Ovary (tissue), 9 donors: Measurements from ENCODE around the gene ARHGAP8. TPM values are rescaled to one million over a fixed set of nuclear protein-coding genes. Genes with fewer than 3 reads are reported as not detected.

Experiments used
- DNase-seq, 5 donors: peaks; one replicate each; pipeline ENCODE4 v3.0.0-alpha.2; 2019 to 2020
- H3K27ac ChIP-seq, 2 donors: fragments of 200-600 bp; one replicate each; pipeline versions ENCODE4 v1.5.1 to v1.8.0; 2019 to 2022
- H3K27me3 ChIP-seq: fragments of 200-600 bp; one replicate; pipeline ENCODE4 v1.8.0; 2022
- H3K36me3 ChIP-seq: fragments of 200-600 bp; sonication (generic); one replicate; pipeline ENCODE4 v1.5.1; 2019
- H3K4me1 ChIP-seq: one replicate; pipeline ENCODE4 v1.8.1; 2013; ENCODE audit warnings: mild to moderate bottlenecking, moderate library complexity; ENCODE audit not compliant: insufficient read depth
- H3K4me3 ChIP-seq: fragments of 200-600 bp; sonication (generic); one replicate; pipeline ENCODE4 v1.5.1; 2017
- H3K9me3 ChIP-seq, 2 donors: fragments of 200-600 bp in 1 of 2; sonication (generic) in 1 of 2; one replicate each; pipeline versions ENCODE4 v1.5.1 to v1.8.1; 2013 to 2019; ENCODE audit warnings: mild to moderate bottlenecking in 1 of 2, moderate library complexity in 1 of 2
- EP300 ChIP-seq: sonication (generic); formaldehyde crosslinking; IDR thresholded peaks from one replicate; pipeline ENCODE4 v1.6.1; 2017; ENCODE audit warnings: antibody characterized with exemption
- POLR2A ChIP-seq: fragments of 450-650 bp; IDR thresholded peaks from one replicate; pipeline ENCODE4 v1.6.1; 2017; ENCODE audit warnings: antibody characterized with exemption, mild to moderate bottlenecking, moderate library complexity
- WGBS, 3 donors: extraction: QIAGEN DNeasy Blood & Tissue Kit in 1 of 3; methylation state at CpG; one replicate each; pipeline versions ENCODE4 v1.1.5 to v1.1.7; 2013 to 2017; 5-methylcytosine and 5-hydroxymethylcytosine counted together
- intact Hi-C, 4 donors: fragments of 100-400 bp; cut with DNase I; formaldehyde crosslinking; loops; one replicate each; pipeline versions ENCODE4 v1.11.0 to v1.15.1; 2022 to 2023
- polyA plus RNA-seq, 2 donors: library from polyadenylated mRNA; stranded (reverse); fragments of 200-250 nt in 1 of 2; fragments of 350-450 nt in 1 of 2; fragmentation: Illumina TruSeq in 1 of 2; extraction: RNeasy Lipid Tissue Mini Kit (QIAGEN cat#74804) in 1 of 2; gene quantifications; one replicate each; pipeline ENCODE4 v1.2.3, GENCODE V29; 2013 to 2014
- total RNA-seq, 7 donors: library from RNA; depleted of rRNA in 2 of 7; stranded (reverse); fragments of >200 nt in 2 of 7; fragmentation: NEBNext Ultra II Directional in 3 of 7; extraction: Animal tissue kit (Norgen Biotek cat#: 25700) in 3 of 7; gene quantifications; one replicate each; pipeline versions ENCODE4 v1.1.0 to v1.2.4, GENCODE V29; 2016 to 2023
- TF ChIP-seq, protein P1 (sequence below), 3 donors: fragments of 450-650 bp in 2 of 3; fragments of 200-600 bp in 1 of 3; IDR thresholded peaks; one replicate each; pipeline versions ENCODE4 v1.5.1 to v1.8.0; 2016 to 2022; ENCODE audit warnings: antibody characterized with exemption in 3 of 3, mild to moderate bottlenecking in 1 of 3
- donor health status: DM: no; HTN: no; CAD: no; lungs with moderate emphysema.
- donor health status: DM: no; HTN: no; CAD: no.
- donor health status: Bipolar disorder and iron deficiency.
- donor health status: DM: yes; HTN: yes; CAD: no.
- donor health status: DM: no; HTN: no; CAD: no.
- donor health status: DM: yes; HTN: yes; CAD: no.

Gene ARHGAP8
- total and polyA plus RNA-seq, 9 donors, result 0.45 to 23.8 (median 2.1) TPM

DNA sequence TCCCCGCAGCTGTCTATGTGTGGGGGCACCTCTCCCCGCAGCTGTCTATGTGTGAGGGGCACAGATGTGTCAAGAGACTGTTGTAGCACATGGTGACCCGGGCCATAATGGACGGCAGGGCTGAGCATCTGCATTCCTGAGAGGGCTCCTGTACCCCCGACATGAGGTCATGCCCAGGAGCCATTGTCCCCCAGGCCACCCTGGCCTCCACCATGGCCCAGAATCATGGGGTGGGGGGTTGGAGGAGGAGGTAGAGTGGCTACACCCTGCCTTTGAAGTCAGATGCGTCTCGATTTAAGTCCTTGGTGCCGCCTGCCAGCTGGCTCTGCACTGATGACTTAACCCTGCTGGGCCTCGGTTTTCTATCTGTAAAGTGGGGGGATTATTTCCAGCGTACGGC is 49.1 kb downstream of the ARHGAP8 start:
- Histone ChIP-seq H3K36me3 (no peaks in the 10 kb centered on the region), H3K4me3 (no peak overlapping the region), H3K27ac (no peak overlapping the region), H3K9me3 (no peaks in the 10 kb centered on the region), H3K27me3 (no peaks in the 10 kb centered on the region), H3K4me1 (no peaks in the 10 kb centered on the region)
- TF ChIP-seq EP300, result no peak
- no peak for TF ChIP-seq POLR2A
- TF ChIP-seq, protein P1, sequence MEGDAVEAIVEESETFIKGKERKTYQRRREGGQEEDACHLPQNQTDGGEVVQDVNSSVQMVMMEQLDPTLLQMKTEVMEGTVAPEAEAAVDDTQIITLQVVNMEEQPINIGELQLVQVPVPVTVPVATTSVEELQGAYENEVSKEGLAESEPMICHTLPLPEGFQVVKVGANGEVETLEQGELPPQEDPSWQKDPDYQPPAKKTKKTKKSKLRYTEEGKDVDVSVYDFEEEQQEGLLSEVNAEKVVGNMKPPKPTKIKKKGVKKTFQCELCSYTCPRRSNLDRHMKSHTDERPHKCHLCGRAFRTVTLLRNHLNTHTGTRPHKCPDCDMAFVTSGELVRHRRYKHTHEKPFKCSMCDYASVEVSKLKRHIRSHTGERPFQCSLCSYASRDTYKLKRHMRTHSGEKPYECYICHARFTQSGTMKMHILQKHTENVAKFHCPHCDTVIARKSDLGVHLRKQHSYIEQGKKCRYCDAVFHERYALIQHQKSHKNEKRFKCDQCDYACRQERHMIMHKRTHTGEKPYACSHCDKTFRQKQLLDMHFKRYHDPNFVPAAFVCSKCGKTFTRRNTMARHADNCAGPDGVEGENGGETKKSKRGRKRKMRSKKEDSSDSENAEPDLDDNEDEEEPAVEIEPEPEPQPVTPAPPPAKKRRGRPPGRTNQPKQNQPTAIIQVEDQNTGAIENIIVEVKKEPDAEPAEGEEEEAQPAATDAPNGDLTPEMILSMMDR (IDR thresholded peaks at IDR 0.05), result no peak
- intact Hi-C loops, result no loop called here
- DNase-seq, result no peak
- WGBS, 3 donors, result 35 to 50% (median 42%) methylated on average over 9 to 11 of the region's 11 CpGs

DNA sequence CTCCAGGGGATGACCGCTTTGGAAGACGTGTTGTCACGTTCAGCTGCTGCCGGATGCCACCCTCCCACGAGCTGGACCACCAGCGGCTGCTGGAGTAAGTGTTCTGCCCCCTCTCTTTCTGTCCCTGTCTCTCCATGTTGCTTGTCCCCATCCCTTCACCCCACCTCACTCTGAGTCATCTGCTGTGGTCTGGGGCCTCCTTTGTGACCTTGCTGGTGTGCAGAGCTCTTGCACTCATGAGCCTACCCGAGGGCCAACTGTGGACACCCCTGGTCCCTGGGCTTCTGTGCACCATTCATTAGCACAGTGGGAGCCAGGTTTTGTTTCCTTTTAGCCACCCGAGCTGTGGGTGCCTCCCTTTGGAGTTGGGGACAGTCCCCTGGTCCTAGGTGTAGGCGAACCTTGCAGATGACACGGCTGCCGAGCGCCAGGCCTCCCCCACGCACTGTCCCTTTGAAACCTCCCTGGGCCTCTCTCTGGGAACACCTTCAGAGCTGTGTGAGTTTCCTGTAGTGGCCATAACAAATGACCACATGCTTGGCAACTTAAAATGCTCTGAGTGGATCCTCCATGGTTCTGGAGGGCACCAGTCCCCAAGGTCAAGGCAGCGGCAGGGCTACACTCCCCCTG is 49.8 kb downstream of the ARHGAP8 start:
- Histone ChIP-seq H3K4me1 (no peaks in the 10 kb centered on the region), H3K36me3 (no peaks in the 10 kb centered on the region), H3K9me3 (no peaks in the 10 kb centered on the region), H3K27ac (no peak overlapping the region), H3K27me3 (no peaks in the 10 kb centered on the region), H3K4me3 (no peak overlapping the region)
- 83 to 86% (median 84%) methylated on average over 13 to 14 of the region's 14 CpGs for WGBS, 3 donors
- intact Hi-C loops, result no loop called here
- DNase-seq, result no peak
- no peak for TF ChIP-seq EP300
- TF ChIP-seq, protein P1 (IDR thresholded peaks at IDR 0.05), result no peak
- no peak for TF ChIP-seq POLR2A

DNA sequence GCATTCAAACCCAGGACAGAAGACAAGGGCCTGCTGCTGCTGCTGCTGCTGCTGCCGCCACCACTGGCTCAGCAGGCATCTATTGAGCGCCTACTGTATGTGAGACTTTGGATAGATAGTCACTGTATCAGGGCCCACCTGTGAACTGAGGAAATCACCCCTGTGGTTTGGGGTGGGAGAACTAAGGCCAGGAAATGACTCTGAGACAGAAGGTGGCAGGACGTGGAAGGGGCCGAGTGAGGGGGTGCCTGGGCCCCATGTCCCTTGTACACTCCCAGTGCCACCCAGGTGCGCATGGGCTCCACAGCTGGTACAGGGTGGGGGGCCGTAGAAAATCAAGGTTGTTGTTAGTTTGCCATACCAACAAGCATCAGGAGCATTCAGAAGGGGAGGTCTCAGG is 50.6 kb downstream of the ARHGAP8 start:
- no peak for DNase-seq
- intact Hi-C loops, result no loop called here
- 74 to 84% (median 83%) methylated on average over 6 of the region's 6 CpGs for WGBS, 3 donors
- Histone ChIP-seq H3K9me3 (no peaks in the 10 kb centered on the region), H3K4me1 (no peaks in the 10 kb centered on the region), H3K27me3 (no peaks in the 10 kb centered on the region), H3K4me3 (no peak overlapping the region), H3K27ac (no peak overlapping the region), H3K36me3 (no peaks in the 10 kb centered on the region)
- TF ChIP-seq EP300 (no peak), POLR2A (no peak)
- TF ChIP-seq, protein P1 (IDR thresholded peaks at IDR 0.05), result no peak

DNA sequence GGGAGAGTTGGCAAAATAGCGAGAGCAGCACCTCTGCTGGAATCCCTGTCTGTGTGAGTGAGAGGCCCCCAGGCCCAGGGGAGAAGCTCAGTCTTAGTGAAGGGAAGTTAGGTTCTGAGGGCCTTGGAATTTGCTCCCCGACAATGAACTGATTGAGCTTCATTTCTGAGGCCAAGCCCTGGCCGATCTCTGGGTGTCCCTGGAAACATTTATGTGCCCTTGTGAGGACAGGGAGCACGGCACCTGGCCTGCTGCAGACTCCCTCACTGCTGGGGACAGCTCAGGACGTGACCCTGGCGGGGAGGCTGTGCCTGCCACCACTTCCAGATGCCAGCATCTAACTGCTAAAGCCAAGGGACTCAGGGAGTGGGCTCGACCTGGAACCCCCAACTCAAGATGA is 52.0 kb downstream of the ARHGAP8 start:
- intact Hi-C loops, result no loop called here

More for the DNA sequence above, 52.0 kb downstream of the ARHGAP8 start:
- H3K4me1 ChIP-seq, result no peaks in the 10 kb centered on the region
- no peak overlapping the region for H3K4me3 ChIP-seq
- TF ChIP-seq EP300 (no peak), POLR2A (no peak)
- TF ChIP-seq, protein P1 (IDR thresholded peaks at IDR 0.05), result no peak
- H3K27me3 ChIP-seq, result no peaks in the 10 kb centered on the region
- no peak for DNase-seq
- no peaks in the 10 kb centered on the region for H3K36me3 ChIP-seq
- H3K9me3 ChIP-seq, result no peaks in the 10 kb centered on the region
- 82 to 92% (median 87%) methylated on average over 7 of the region's 7 CpGs for WGBS, 3 donors
- no peak overlapping the region for H3K27ac ChIP-seq
